GM19238 (cell line): ENCODE results near the gene PLPP2.
"Not testable (repeated sequence)": the region's sequence is repeated elsewhere in the genome, so short reads cannot be mapped to it uniquely, and the experiment has no call there.

Source experiments
- DNase-seq: peaks from one replicate; pipeline ENCODE4 v3.0.0; 2011; ENCODE audit warnings: low spot score; ENCODE audit not compliant: insufficient read length

PLPP2 gene

DNA sequence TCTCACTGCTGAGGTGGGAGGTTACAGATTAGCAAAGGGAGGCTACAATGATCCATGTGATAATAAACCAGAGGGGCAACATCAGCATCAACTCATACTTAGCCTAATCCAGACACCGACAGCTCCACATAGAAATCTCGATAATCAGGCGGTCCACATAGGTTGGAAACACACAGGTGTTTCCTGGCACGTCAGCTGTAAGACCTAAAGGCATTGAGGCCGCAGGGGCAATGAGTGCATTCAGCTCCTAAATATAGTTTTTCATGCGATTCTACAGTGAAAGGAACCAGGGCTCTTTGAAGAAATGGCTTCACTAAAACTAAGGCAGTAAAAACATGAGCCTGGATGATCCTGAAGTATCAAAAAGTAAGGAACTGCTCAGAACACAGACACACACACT is 19.3 kb downstream of the PLPP2 start:
- no peak for DNase-seq

GRCh38 chr19:270766-271318 is 20.4 kb downstream of the PLPP2 start:
- DNase-seq = not testable (repeated sequence)

DNA sequence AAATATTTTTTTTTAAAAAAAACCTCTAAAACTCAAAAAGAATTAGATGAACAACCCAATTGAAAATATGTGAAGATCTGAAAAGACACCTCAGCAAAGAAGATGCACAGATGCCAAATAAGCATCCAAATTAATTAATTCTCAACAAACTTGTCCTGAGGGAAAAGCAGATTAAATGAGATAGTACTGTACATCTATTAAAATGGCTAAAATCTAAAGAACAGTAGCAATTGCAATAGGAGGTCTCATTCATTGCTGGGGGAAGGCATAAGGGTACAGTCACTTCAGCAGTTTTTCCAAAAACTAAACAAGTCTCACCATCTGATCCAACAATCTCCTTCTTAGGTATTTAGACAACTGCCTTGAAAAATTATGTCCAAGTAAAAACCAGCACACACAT is 22.0 kb downstream of the PLPP2 start:
- DNase-seq = no peak

GRCh38 chr19:262125-262524 is 29.1 kb downstream of the PLPP2 start:
- no peak for DNase-seq

DNA sequence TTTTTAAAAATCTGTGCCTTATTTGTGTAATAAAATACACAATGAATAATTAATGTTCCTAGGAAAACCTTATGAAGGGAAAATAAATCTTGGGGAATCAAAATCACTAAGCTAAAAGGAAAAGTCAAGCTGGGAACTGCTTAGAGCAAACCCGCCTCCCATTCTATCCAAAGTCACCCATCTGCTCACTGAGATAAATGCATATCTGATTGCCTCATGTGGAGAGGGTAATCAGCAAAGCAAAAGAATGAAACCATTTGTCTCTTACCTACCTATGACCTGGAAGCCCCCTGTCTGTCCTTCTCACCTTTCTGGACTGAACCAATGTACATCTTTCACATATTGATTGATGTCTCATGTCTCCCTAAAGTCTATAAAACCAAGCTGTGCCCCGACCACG is 34.4 kb downstream of the PLPP2 start:
- not testable (repeated sequence) for DNase-seq

- DNase-seq = not testable (repeated sequence)
Measured at GRCh38 chr19:252421-253186, 38.6 kb downstream of the PLPP2 start.

DNA sequence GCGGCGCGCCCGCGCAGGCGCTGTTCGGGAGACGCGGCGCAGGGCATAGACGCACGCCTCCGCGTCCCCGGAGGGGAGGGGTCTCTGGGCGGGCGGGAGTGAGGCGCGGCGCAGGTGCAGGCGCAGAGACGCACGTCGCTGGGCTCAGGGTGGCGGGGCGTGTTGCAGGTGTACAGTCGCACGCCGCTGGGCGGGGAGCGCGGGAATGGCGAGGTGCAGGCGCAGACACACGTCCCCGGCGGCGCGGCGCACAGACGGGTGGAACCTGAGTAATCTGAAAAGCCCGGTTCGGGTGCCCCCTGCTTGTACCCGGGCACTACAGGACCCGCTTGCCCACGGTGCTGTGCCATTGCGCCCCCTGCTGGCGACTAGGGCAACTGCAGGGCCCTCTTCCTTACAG is 44.7 kb downstream of the PLPP2 start:
- no peak for DNase-seq

DNA sequence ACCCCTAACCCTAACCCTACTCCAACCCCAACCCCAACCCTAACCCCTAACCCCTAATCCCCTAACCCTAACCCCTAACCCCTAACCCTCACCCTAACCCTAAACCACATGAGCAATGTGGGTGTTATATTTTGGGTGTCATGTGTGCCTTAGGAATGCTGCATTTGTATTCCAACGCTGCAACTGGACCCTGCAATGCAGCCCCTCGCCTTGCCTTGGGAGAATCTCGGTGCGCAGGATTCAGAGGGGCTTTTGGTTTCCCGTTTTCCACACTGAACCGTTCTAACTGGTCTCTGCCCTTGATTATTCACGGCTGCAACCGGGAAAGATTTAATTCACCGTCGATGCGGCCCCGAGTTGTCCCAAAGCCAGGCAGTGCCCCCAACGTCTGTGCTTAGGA is 45.3 kb downstream of the PLPP2 start:
- not testable (repeated sequence) for DNase-seq

- no peak for DNase-seq
Measured at GRCh38 chr19:245457-245856, 45.7 kb downstream of the PLPP2 start.
